ENCODE measurements around the gene GBA3.

The GBA3 gene

GRCh38 chr4:22802876-22803275 is 110.1 kb downstream of the GBA3 start:
- no peak overlapping the region for H3K27ac ChIP-seq (ENCODE audit: low read length)
- TF ChIP-seq CTCF (IDR thresholded peaks at IDR 0.05; ENCODE audit: low read length) (no peak), EZH2 (optimal IDR thresholded peaks at IDR 0.05; ENCODE audit: low read depth, low read length) (no peak), EZH2phosphoT487 (IDR thresholded peaks at IDR 0.05; ENCODE audit: low read length) (no peak)
- no peak overlapping the region for H3K9ac ChIP-seq (ENCODE audit: low read length)
- H3K27me3 ChIP-seq (replicated peaks; ENCODE audit: insufficient read depth, low read length): no peaks in the 10 kb centered on the region
- no peaks in the 10 kb centered on the region for H3K4me1 ChIP-seq (ENCODE audit: low read length)
- H3K79me2 ChIP-seq (ENCODE audit: low read length): no peaks in the 10 kb centered on the region
- no peak for DNase-seq
- no peaks in the 10 kb centered on the region for H3K9me3 ChIP-seq (replicated peaks; ENCODE audit: insufficient read depth, low read length)
- H3K9me2 ChIP-seq (replicated peaks; ENCODE audit: insufficient read depth, low read length): no peaks in the 10 kb centered on the region
- no peak overlapping the region for H3K4me2 ChIP-seq (ENCODE audit: low read depth, low read length)
- no peaks in the 10 kb centered on the region for H4K20me1 ChIP-seq (ENCODE audit: insufficient read depth, low read length)
- H3K36me3 ChIP-seq (replicated peaks; ENCODE audit: insufficient read depth, low read length): no peaks in the 10 kb centered on the region
- no peaks in the 10 kb centered on the region for H3F3A ChIP-seq (ENCODE audit: insufficient read depth, low read length)
- no peak overlapping the region for H2AFZ ChIP-seq (ENCODE audit: low read length)
- H3K4me3 ChIP-seq (ENCODE audit: low read length): no peak overlapping the region

- Histone ChIP-seq H3K4me1 (ENCODE audit: low read length) (no peaks in the 10 kb centered on the region), H3K4me2 (ENCODE audit: low read depth, low read length) (no peak overlapping the region), H2AFZ (ENCODE audit: low read length) (no peak overlapping the region), H4K20me1 (ENCODE audit: insufficient read depth, low read length) (no peaks in the 10 kb centered on the region), H3F3A (ENCODE audit: insufficient read depth, low read length) (no peaks in the 10 kb centered on the region), H3K9me2 (replicated peaks; ENCODE audit: insufficient read depth, low read length) (no peaks in the 10 kb centered on the region), H3K4me3 (ENCODE audit: low read length) (no peak overlapping the region), H3K79me2 (ENCODE audit: low read length) (no peaks in the 10 kb centered on the region), H3K9ac (ENCODE audit: low read length) (no peak overlapping the region), H3K9me3 (replicated peaks; ENCODE audit: insufficient read depth, low read length) (no peaks in the 10 kb centered on the region), H3K27ac (ENCODE audit: low read length) (no peak overlapping the region), H3K27me3 (replicated peaks; ENCODE audit: insufficient read depth, low read length) (no peaks in the 10 kb centered on the region), H3K36me3 (replicated peaks; ENCODE audit: insufficient read depth, low read length) (no peaks in the 10 kb centered on the region)
- no peak for DNase-seq
- TF ChIP-seq CTCF (IDR thresholded peaks at IDR 0.05; ENCODE audit: low read length) (no peak), EZH2phosphoT487 (IDR thresholded peaks at IDR 0.05; ENCODE audit: low read length) (no peak), EZH2 (optimal IDR thresholded peaks at IDR 0.05; ENCODE audit: low read depth, low read length) (no peak)
Measured at GRCh38 chr4:22803512-22803911, 110.8 kb downstream of the GBA3 start.

- Histone ChIP-seq H3K27ac (ENCODE audit: low read length) (no peak overlapping the region), H3K9me2 (replicated peaks; ENCODE audit: insufficient read depth, low read length) (no peaks in the 10 kb centered on the region), H3K9ac (ENCODE audit: low read length) (no peak overlapping the region), H3K4me1 (ENCODE audit: low read length) (no peaks in the 10 kb centered on the region), H3K36me3 (replicated peaks; ENCODE audit: insufficient read depth, low read length) (no peaks in the 10 kb centered on the region), H2AFZ (ENCODE audit: low read length) (no peak overlapping the region), H4K20me1 (ENCODE audit: insufficient read depth, low read length) (no peaks in the 10 kb centered on the region), H3K4me3 (ENCODE audit: low read length) (no peak overlapping the region), H3K27me3 (replicated peaks; ENCODE audit: insufficient read depth, low read length) (no peaks in the 10 kb centered on the region), H3F3A (ENCODE audit: insufficient read depth, low read length) (no peaks in the 10 kb centered on the region), H3K79me2 (ENCODE audit: low read length) (no peaks in the 10 kb centered on the region), H3K9me3 (replicated peaks; ENCODE audit: insufficient read depth, low read length) (no peaks in the 10 kb centered on the region), H3K4me2 (ENCODE audit: low read depth, low read length) (no peak overlapping the region)
- no peak for TF ChIP-seq EZH2 (optimal IDR thresholded peaks at IDR 0.05; ENCODE audit: low read depth, low read length)
- no peak for TF ChIP-seq CTCF (IDR thresholded peaks at IDR 0.05; ENCODE audit: low read length)
- no peak for TF ChIP-seq EZH2phosphoT487 (IDR thresholded peaks at IDR 0.05; ENCODE audit: low read length)
- DNase-seq: no peak
Measured at GRCh38 chr4:22814906-22815305, 122.2 kb downstream of the GBA3 start.
